ENCODE measurements around the gene CXCL14. TPM values are rescaled to one million over a fixed set of nuclear protein-coding genes. Genes with fewer than 3 reads are reported as not detected.

The CXCL14 gene
- total and polyA plus RNA-seq, 2 experiments from 2014 or later: 1.7 TPM; not detected in 1

GRCh38 chr5:135623186-135623715, 44.5 kb upstream of the CXCL14 start:
- Histone ChIP-seq H3K27me3 (ENCODE audit: insufficient read depth) (no peaks in the 10 kb centered on the region), H3K4me2 (no peak overlapping the region), H3K4me1 (ENCODE audit: insufficient read depth) (no peaks in the 10 kb centered on the region), H2AFZ (no peak overlapping the region), H3K27ac (ENCODE audit: low read depth) (no peak overlapping the region), H3K4me3 (no peak overlapping the region), H3K79me2 (replicated peaks; ENCODE audit: insufficient read depth) (no peaks in the 10 kb centered on the region), H3K36me3 (ENCODE audit: insufficient read depth) (no peaks in the 10 kb centered on the region), H3F3A (replicated peaks; ENCODE audit: low read depth) (no peaks in the 10 kb centered on the region), H3K9me2 (ENCODE audit: insufficient read depth) (peaks cover 36% of the 10 kb centered on the region), H4K20me1 (replicated peaks; ENCODE audit: insufficient read depth) (no peaks in the 10 kb centered on the region)
- H3K27me3 Mint-ChIP-seq (ENCODE audit: insufficient read depth, low read depth, poor library complexity): no peaks in the 10 kb centered on the region
- H3K27ac Mint-ChIP-seq: no peak overlapping the region
- no peak for ATAC-seq
- H3K9me3 Mint-ChIP-seq: peaks cover 16% of the 10 kb centered on the region
- no peak overlapping the region for H3K4me3 Mint-ChIP-seq
- no peaks in the 10 kb centered on the region for H3K4me1 Mint-ChIP-seq
- no peak for DNase-seq (ENCODE audit: low spot score)
- TF ChIP-seq CREB1 (CRISPR knock-in tag; IDR thresholded peaks at IDR 0.05; ENCODE audit: low read depth) (no peak), ZNF114 (CRISPR knock-in tag; IDR thresholded peaks at IDR 0.05) (no peak), EZH2phosphoT487 (IDR thresholded peaks at IDR 0.05; ENCODE audit: unreplicated experiment) (no peak), JUNB (IDR thresholded peaks at IDR 0.05; ENCODE audit: unreplicated experiment) (no peak), ETS1 (IDR thresholded peaks at IDR 0.05) (no peak), REST (IDR thresholded peaks at IDR 0.05; ENCODE audit: unreplicated experiment) (no peak), EZH2 (IDR thresholded peaks at IDR 0.05; ENCODE audit: low read depth, unreplicated experiment) (no peak), POLR2AphosphoS5 (IDR thresholded peaks at IDR 0.05; ENCODE audit: low read depth) (no peak), NANOG (IDR thresholded peaks at IDR 0.05; ENCODE audit: borderline replicate concordance) (no peak), STAT1 (IDR thresholded peaks at IDR 0.05; ENCODE audit: unreplicated experiment) (no peak), ZNF331 (CRISPR knock-in tag; IDR thresholded peaks at IDR 0.05; ENCODE audit: low read depth) (no peak), ZNF462 (CRISPR knock-in tag; IDR thresholded peaks at IDR 0.05) (no peak)
- H3K36me3 Mint-ChIP-seq (ENCODE audit: low read depth): peaks cover 13% of the 10 kb centered on the region
